Keratinocyte (primary cell): ENCODE measurements around the gene GLTP. TPM values are rescaled to one million over a fixed set of nuclear protein-coding genes. Genes with fewer than 3 reads are reported as not detected.

ENCODE experiments used
- DNase-seq: peaks from one replicate; pipeline ENCODE4 v3.0.0-alpha.2; 2011; ENCODE audit warnings: low read depth, missing footprints, low spot score
- FAIRE-seq: peaks from 2 replicates; lab custom pipeline; 2011; peaks lifted over from hg19 to GRCh38; lab: Jason Lieb, UNC
- H2AFZ ChIP-seq: 2 replicates; pipeline ENCODE4 v1.6.0; 2012; ENCODE audit warnings: low read length, control low read depth, inconsistent platforms; ENCODE audit not compliant: control insufficient read depth
- H3K27ac ChIP-seq: 2 replicates; pipeline ENCODE4 v1.5.1; 2011; ENCODE audit warnings: low read length; ENCODE audit not compliant: control insufficient read depth, insufficient read depth
- H3K27me3 ChIP-seq: 3 replicates; pipeline ENCODE4 v1.6.0; 2011; ENCODE audit warnings: low read length; ENCODE audit not compliant: control insufficient read depth, insufficient read depth; ENCODE audit errors: extremely low read depth
- H3K36me3 ChIP-seq, 2 experiments: 2 replicates in 1 of 2; 3 replicates in 1 of 2; pipeline ENCODE4 v1.5.1; 2011; ENCODE audit warnings: low read length in 2 of 2, mild to moderate bottlenecking in 1 of 2; ENCODE audit not compliant: control insufficient read depth in 2 of 2, insufficient read depth in 2 of 2; ENCODE audit errors: extremely low read depth in 1 of 2
- H3K4me1 ChIP-seq: 3 replicates; pipeline ENCODE4 v1.5.1; 2011; ENCODE audit warnings: low read length; ENCODE audit not compliant: control insufficient read depth, insufficient read depth; ENCODE audit errors: extremely low read depth
- H3K4me2 ChIP-seq: 3 replicates; pipeline ENCODE4 v1.6.0; 2011; ENCODE audit warnings: low read depth, low read length; ENCODE audit not compliant: control insufficient read depth, insufficient read depth; ENCODE audit errors: extremely low read depth
- H3K4me3 ChIP-seq, 3 experiments: fragments of 200-600 bp in 1 of 3; sonication (generic) in 1 of 3; 2 replicates in 2 of 3; 3 replicates in 1 of 3; pipeline ENCODE4 v1.5.1; 2011 to 2016; ENCODE audit warnings: low read length in 3 of 3, mild to moderate bottlenecking in 3 of 3, control low read depth in 2 of 3, inconsistent platforms in 1 of 3, low read depth in 1 of 3, mixed read lengths in 1 of 3, mixed run types in 1 of 3, moderate library complexity in 1 of 3; ENCODE audit not compliant: control insufficient read depth in 2 of 3, insufficient read depth in 2 of 3; ENCODE audit errors: extremely low read depth in 1 of 3
- H3K79me2 ChIP-seq: 2 replicates; pipeline ENCODE4 v1.6.0; 2012; ENCODE audit warnings: low read length; ENCODE audit not compliant: control insufficient read depth, insufficient read depth
- H3K9ac ChIP-seq: 3 replicates; pipeline ENCODE4 v1.6.0; 2011; ENCODE audit warnings: low read length; ENCODE audit not compliant: control insufficient read depth, insufficient read depth; ENCODE audit errors: extremely low read depth
- H3K9me1 ChIP-seq: 3 replicates; pipeline ENCODE4 v1.6.0; 2011; ENCODE audit warnings: low read length; ENCODE audit not compliant: control insufficient read depth, insufficient read depth; ENCODE audit errors: extremely low read depth
- H3K9me3 ChIP-seq: 2 replicates; pipeline ENCODE4 v1.5.1; 2012; ENCODE audit warnings: low read depth, low read length; ENCODE audit not compliant: control insufficient read depth
- H4K20me1 ChIP-seq: 3 replicates; pipeline ENCODE4 v1.6.0; 2011; ENCODE audit warnings: low read length; ENCODE audit not compliant: control insufficient read depth, insufficient read depth; ENCODE audit errors: extremely low read depth
- CTCF ChIP-seq, 3 experiments: IDR thresholded peaks in 1 of 3; conservative IDR thresholded peaks in 1 of 3; optimal IDR thresholded peaks in 1 of 3; 2 replicates in 2 of 3; 3 replicates in 1 of 3; pipeline versions ENCODE3 to v1.5.1; 2011; ENCODE audit warnings: low read length in 3 of 3, mild to moderate bottlenecking in 3 of 3, moderate library complexity in 2 of 3, control low read depth in 1 of 3, inconsistent platforms in 1 of 3; ENCODE audit not compliant: insufficient read depth in 2 of 3; ENCODE audit errors: extremely low read depth in 1 of 3
- EZH2 ChIP-seq: IDR thresholded peaks from one replicate; pipeline ENCODE4 v1.6.1; 2012; ENCODE audit warnings: inconsistent platforms, mild to moderate bottlenecking, low read length, moderate library complexity
- dilution Hi-C: fragments of 300-500 bp; cut with MboI; formaldehyde crosslinking; loops from one replicate; pipeline ENCODE4 v1.7.0; 2020; ENCODE audit warnings: low sequenced_read_pairs; ENCODE audit not compliant: extremely low pct_ligation_motif_present
- polyA plus RNA-seq, 5 experiments: library from polyadenylated mRNA; depleted of rRNA in 3 of 5; stranded (reverse) in 3 of 5; stranded (forward) in 1 of 5; unstranded in 1 of 5; fragments of >200 nt; gene quantifications; 1 replicate in 1 of 5; 2 replicates in 3 of 5; 3 replicates in 1 of 5; pipeline versions ENCODE4 v1.2.1 to v1.2.3, GENCODE V29; 2011 to 2012; ENCODE audit warnings: missing spikeins in 2 of 5, low read depth in 1 of 5, low replicate concordance in 1 of 5

GLTP gene
- polyA plus RNA-seq, 1 donor (not counting 4 experiments of a cell fraction or from before 2014, with no cell fraction given), result 54.6 TPM

- Histone ChIP-seq H3K4me3 (no peak overlapping the region), H2AFZ (no peak overlapping the region), H3K9me3 (no peaks in the 10 kb centered on the region), H4K20me1 (no peaks in the 10 kb centered on the region), H3K4me2 (no peak overlapping the region), H3K4me1 (peaks cover 34% of the 10 kb centered on the region), H3K79me2 (no peaks in the 10 kb centered on the region), H3K36me3 (no peaks in the 10 kb centered on the region), H3K9ac (no peak overlapping the region), H3K9me1 (no peaks in the 10 kb centered on the region), H3K27ac (no peak overlapping the region), H3K27me3 (no peaks in the 10 kb centered on the region)
- DNase-seq, result no peak
- FAIRE-seq, result no peak
- no peak for TF ChIP-seq EZH2
- no peak for TF ChIP-seq CTCF (optimal IDR thresholded peaks at IDR 0.05 in 1 of 3, IDR thresholded peaks at IDR 0.05 in 1 of 3, conservative IDR thresholded peaks at IDR 0.05 in 1 of 3; ENCODE audit: extremely low read depth in 1 of 3, insufficient read depth in 2 of 3, low read length in 3 of 3)
- dilution Hi-C loops, result no loop called here
Measured at GRCh38 chr12:109890620-109891170, 10.4 kb upstream of the GLTP start.

- Histone ChIP-seq H3K9me1 (no peaks in the 10 kb centered on the region), H3K9ac (peak overlapping the region; percentile 35), H3K27me3 (no peaks in the 10 kb centered on the region), H3K4me1 (peaks cover 39% of the 10 kb centered on the region), H3K9me3 (no peaks in the 10 kb centered on the region), H3K79me2 (no peaks in the 10 kb centered on the region), H3K4me2 (peak overlapping the region; percentile 19), H4K20me1 (no peaks in the 10 kb centered on the region), H3K4me3 (no peak overlapping the region), H2AFZ (peak overlapping the region; percentile 58), H3K36me3 (no peaks in the 10 kb centered on the region), H3K27ac (peak overlapping the region; percentile 75)
- DNase-seq, result peak; percentile 86
- dilution Hi-C loops, result no loop called here
- FAIRE-seq, result peak; percentile 84
- TF ChIP-seq CTCF (optimal IDR thresholded peaks at IDR 0.05 in 1 of 3, IDR thresholded peaks at IDR 0.05 in 1 of 3, conservative IDR thresholded peaks at IDR 0.05 in 1 of 3; ENCODE audit: extremely low read depth in 1 of 3, insufficient read depth in 2 of 3, low read length in 3 of 3) (peak in 2 of 3 experiments; percentile 16 to 26), EZH2 (no peak)
Measured at GRCh38 chr12:109888179-109889020, 8.1 kb upstream of the GLTP start.
